LNCAP (cell line): ENCODE data around the gene SLC25A6.

ENCODE experiments used
- TF ChIP-seq, protein P1 (sequence below): fragments of 450-650 bp; IDR thresholded peaks from 2 replicates; pipeline ENCODE4 v1.5.1; 2017; ENCODE audit warnings: mild to moderate bottlenecking

The SLC25A6 gene

DNA sequence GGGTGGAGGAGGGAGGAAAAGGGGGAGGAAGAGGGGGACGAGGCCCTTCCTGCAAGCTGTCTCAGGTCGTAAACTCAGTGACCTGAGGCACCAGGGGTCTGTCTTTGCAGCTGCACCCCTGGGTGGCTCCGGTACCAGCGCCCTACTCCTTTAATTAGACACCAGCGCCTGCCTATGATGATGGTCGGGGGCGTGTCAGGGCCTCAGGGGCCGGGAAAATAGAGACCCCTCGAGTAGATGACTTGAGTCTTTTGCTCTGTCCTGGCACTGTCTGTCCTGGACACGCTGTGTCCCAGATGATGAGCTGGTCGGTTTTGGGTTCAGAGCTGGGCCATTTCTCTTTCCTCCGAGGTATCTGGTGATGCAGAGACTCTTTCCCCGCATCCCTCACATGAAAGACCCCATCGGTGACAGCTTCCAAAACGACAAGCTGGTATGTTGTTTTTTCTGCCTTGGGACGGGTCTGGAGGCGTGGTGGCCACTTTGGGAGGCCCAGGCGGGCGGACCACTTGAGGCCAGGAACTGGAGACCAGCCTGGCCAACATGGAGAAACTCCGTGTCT lies 11.2 kb downstream of the SLC25A6 start:
- TF ChIP-seq, protein P1, sequence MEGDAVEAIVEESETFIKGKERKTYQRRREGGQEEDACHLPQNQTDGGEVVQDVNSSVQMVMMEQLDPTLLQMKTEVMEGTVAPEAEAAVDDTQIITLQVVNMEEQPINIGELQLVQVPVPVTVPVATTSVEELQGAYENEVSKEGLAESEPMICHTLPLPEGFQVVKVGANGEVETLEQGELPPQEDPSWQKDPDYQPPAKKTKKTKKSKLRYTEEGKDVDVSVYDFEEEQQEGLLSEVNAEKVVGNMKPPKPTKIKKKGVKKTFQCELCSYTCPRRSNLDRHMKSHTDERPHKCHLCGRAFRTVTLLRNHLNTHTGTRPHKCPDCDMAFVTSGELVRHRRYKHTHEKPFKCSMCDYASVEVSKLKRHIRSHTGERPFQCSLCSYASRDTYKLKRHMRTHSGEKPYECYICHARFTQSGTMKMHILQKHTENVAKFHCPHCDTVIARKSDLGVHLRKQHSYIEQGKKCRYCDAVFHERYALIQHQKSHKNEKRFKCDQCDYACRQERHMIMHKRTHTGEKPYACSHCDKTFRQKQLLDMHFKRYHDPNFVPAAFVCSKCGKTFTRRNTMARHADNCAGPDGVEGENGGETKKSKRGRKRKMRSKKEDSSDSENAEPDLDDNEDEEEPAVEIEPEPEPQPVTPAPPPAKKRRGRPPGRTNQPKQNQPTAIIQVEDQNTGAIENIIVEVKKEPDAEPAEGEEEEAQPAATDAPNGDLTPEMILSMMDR, result no peak

DNA sequence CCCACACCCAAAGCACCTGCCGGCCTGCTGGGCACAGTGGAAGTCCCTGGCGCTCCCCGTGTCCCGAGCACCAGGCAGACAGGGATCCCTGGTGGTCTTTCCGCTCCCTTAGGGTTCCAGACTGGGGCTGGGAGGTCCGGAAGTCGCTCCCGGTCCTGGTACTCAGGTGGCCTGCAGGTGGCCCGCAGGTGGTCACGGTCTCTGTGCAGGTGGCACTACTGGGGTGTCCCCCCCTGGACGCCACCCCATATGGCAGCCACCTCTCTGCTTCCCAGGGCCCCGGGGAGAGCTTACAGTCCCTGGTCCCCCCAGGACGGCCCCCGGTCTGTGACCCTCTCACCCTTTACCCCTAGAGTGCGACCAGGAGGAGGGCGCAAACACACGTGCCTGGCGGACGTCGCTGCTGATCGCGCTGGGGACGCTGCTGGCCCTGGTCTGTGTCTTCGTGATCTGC lies 13.6 kb downstream of the SLC25A6 start:
- TF ChIP-seq, protein P1, result no peak

DNA sequence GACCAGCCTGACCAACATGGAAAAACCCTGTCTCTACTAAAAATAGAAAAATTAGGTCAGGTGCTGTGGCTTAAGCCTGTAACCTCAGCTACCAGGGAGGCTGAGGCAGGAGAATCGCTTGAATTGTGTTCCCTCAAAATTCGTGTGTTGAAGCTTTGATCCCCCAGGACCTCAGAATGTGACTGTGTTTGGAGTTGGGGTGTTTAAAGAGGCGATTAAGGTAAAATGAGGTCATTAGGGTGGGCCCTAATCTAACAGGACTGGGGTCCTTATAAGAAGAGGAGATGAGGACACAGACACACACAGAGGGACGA lies 23.6 kb downstream of the SLC25A6 start:
- TF ChIP-seq, protein P1, result no peak

DNA sequence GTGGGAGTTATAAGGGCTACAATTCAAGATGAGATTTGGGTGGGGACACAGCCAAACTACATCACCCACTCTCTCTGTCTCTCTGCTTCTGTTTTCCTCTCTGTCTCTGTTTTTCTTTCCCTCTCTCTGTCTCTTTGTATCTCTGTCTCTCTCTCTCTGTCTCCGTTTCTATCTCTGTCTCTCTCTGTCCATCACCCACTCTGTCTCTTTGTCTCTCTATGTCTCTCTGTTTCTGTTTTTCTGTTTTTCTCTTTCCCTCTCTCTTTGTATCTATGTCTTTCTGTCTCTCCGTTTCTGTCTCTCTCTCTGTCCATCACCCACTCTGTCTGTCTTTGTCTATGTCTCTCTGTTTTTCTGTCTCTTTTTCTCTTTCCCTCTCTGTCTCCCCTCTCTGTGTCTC lies 30.0 kb downstream of the SLC25A6 start:
- TF ChIP-seq, protein P1, result no peak

DNA sequence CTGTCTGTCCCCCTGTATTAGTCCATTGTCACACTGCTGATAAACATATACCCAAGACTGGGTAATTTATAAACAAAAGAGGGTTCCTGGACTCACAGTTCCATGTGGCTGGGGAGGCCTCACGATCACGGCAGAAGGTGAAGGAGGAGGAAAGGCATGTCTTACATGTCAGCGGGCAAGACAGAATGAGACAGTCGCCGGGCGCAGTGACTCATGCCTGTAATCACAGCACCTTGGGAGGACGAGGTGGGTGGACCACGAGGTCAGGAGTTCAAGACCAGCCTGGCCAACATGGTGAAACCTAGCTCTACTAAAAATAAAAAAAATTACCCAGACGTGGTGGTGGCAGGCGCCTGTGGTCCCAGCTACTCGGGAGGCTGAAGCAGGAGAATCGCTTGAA lies 30.6 kb downstream of the SLC25A6 start:
- TF ChIP-seq, protein P1, result no peak

DNA sequence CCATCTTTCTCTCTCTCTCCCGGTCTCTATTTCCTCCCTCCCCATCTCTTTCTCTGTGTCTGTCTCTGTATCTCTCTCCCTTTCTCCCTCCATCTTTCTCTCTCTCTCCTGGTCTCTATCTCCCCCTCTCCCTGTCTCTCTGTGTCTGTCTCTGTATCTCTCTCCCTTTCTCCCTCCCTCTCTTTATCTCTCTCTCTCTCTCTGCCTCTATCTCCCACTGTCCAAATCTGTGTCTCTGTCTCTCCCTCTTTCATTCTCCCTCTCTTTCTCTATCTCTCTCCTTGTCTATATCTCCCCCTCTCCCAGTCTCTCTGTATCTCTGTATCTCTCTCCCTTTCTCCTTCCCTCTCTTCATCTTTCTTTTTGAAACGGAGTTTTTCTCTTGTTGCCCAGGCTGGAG lies 31.7 kb downstream of the SLC25A6 start:
- TF ChIP-seq, protein P1, result no peak

DNA sequence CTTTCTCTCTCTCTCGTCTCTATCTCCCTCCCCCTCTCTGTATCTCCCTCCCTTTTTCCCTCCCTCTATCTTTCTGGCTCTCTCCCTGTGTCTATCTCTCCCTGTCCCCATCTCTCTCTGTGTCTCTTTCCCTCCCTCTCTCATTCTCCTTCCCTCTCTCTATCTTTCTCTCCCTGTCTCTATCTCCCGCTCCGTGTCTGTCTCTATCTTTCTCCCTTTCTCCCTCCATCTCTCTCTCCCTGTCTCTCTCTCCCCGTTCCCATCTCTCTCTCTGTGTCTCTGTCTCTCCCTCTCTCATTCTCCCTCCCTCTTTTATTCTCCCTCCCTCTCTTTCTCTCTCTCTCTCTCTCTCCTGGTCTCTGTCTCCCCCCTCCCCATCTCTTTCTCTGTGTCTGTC lies 32.4 kb downstream of the SLC25A6 start:
- TF ChIP-seq, protein P1, result no peak
